CD4-positive, alpha-beta T cell treated with Interleukin-21 for 1 hour (primary cell): ENCODE data around the gene OR5AL1.
"Not testable (repeated sequence)": the region's sequence is repeated elsewhere in the genome, so short reads cannot be mapped to it uniquely, and the experiment has no call there.

ENCODE experiments used
- DNase-seq: peaks from one replicate; pipeline ENCODE4 v3.0.0-alpha.2; 2020

OR5AL1 gene

DNA sequence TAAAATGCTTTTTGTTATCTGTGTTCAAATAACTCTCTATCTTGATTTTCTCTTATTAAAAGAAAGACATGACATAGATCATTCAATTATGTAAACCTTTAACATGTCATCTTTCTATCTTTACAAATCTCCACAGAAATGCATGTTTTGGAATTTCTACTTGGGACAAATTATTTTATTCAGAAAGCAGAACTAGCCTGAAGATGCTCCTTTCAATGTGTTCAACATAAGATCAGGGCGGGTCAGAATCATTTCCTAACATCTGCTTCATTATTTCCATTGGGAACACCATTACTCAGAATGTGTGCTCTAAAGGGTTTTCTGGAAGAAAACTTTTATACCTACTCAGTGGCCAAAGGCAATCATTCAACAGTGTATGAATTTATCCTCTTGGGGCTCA lies at the start of gene OR5AL1:
OR5AL1 (plus strand) TSS at position 301 of the 400 bp plus-strand sequence.
- no peak for DNase-seq

DNA sequence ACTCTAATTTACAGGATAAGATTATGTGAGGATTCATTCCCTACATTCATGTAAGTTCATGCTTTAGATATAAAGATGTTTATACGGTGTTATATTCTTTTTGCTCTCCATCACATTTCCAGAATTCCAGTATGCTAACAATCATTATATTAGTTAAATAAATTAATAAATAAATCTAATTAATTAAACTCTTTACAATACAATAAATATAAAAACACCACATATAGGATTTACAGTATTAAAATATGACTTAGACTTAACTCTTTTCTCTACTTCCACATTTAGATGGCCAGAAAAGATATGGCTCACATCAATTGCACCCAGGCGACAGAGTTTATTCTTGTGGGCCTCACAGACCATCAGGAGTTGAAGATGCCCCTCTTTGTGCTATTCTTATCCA lies 37.2 kb upstream of the OR5AL1 start, which contains the start of gene OR8U1:
OR8U1 (plus strand) TSS at position 301 of the 400 bp plus-strand sequence; CDS start at position 301, 0 bp downstream.
- DNase-seq, result no peak

DNA sequence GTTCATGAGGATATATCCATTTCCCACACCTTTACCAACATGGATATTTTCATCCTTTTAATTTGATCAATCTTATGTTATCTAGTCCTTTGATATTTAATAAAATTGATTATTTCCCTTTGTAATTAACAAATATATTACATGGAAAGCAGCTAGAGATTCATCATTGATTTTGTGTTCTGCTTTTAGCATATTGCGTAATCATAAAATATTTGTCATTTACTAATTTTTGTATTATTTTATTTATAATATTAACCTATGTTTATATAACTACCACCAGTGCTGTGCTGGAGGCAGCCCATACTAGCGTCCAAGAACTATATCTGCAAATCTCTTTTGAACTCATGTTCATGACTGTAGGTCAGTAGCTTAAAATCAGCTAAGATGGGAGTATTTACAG lies 32.4 kb upstream of the OR5AL1 start:
- DNase-seq, result no peak

DNA sequence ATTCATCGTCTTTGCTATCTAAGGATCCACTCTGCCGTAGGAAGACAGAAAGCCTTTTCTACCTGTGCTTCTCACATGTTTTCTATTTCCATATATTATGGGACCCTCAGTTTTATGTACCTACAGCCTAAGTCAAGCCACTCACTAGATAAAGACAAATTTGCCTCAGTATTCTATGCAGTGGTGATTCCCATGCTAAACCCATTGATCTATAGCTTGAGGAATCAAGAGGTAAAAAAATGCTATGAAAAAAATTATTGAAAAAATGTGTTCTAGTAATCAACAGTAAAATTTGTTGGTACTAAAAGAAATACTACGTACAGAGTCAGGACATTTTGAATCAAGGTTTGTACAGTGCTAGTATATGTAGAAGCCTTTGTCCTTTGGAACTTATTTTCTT lies 18.1 kb upstream of the OR5AL1 start:
- DNase-seq, result no peak

DNA sequence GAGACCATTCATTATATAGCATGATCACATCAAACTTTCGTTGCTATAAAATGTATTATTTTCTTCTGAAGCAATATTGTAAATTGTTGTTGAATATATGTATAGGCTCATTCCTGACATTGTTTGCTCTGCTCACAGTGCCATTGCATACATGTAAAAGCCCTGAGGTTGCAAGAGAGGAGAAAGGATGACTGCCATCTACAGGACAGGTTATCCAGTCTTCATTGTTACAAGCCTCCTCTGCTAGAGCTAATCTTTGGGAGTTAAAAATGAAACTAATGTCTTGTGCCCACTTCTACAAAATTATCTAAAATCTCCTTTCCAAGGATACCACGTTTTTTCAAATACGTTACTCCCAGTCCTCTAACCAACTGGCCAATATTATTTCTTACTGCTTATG lies 16.4 kb upstream of the OR5AL1 start:
- DNase-seq, result no peak

DNA sequence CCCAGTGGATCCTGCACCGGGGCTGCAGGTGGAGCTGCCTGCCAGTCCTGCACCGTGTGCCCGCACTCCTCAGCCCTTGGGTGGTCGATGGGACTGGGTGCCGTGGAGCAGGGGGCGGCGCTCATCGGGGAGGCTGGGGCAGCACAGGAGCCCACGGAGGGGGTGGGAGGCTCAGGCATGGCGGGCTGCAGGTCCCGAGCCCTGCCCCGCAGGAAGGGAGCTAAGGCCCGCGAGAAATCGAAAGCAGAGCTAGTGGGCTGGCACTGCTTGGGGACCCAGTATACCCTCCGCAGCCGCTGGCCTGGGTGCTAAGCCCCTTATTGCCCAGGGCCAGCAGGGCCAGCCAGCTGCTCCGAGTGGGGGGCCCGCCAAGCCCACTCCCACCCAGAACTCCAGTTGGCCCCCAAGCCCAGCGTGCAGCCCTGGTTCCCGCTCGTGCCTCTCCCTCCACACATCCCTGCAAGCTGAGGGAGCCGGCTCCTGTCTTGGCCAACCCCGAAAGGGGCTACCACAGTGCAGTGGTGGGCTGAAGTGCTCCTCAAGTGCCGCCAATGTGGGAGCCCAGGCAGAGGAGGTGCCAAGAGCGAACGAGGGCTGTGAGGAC lies 10.5 kb upstream of the OR5AL1 start:
- not testable (repeated sequence) for DNase-seq

DNA sequence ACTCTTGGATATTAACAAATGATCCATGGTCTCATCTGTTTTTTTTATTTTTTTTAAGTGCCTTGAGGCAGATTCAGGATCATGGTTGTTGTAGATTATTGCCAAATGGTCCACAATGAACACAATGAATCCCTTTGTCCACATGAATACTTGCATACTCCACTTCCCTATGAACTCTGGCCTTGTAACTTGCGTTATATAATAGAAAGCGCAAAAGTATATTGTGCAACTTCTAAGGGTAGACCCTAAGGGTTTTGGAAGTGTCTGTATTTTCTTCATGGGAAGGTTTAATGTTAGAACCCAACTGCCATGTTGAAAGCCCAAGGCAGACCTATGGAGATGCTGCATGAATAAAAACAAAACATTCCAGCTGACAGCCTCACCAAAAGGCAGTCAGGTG lies 8.1 kb upstream of the OR5AL1 start:
- DNase-seq, result no peak

DNA sequence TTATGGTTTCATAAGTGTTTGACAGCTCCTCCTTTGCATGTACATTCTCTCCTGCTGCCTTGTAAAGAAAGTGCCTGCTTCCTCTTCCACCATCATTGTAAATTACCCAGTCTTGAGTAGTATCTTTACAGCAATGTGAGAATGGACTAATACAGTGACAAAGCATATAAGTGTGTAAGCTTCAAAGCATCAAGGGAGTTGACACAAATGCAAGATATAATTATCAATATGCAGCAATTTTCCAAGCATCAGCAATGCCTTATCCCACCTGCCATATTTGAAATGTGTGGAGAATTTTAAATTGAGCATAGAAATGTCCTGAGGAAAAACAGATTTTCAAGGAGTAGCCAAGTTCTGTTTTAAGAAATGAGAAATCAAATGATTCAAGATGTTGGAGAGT lies 1.7 kb upstream of the OR5AL1 start:
- no peak for DNase-seq

DNA sequence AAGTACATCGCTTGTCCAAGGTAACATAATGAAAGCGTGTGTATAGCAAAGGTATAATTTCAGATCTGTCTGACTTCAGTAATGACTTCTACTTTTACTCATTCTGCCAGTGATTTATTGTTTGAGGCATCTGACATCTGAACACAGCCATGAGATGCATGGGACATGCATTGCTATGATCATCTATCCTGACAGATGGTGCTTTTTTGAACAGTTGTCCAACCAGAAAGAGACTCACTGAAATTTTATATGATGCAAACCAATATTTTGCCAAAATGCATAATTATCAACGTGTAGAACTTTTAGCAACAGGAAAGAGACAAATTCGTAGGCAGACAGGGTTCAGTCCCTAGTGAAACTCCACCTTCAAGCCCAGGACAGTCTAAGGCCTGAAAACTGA lies 41.0 kb downstream of the OR5AL1 start:
- DNase-seq, result no peak

DNA sequence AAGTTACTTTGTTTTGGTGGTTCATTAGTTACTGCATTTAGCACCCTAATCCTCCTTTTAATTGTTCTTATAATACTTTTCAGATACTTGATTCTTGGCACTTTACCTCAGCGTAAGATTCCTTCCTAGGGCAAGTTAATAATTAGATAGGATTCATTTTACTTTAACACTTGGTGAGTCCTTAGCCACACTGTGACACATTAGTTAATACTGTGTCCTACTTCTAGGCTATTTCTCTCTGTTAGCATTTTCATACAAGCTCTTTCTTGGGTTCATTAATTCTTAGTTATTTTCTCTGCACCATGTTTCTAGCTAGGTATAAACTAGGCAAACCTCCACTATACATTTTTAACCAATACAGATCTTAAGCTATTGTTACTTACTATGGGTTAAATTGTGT lies 44.6 kb downstream of the OR5AL1 start:
- no peak for DNase-seq
